Heart left ventricle (tissue), 13 donors: ENCODE results near the gene PNMT.

Experiments used
- CTCF ChIP-seq, 12 donors: fragments of 200-600 bp; sonication (generic) in 4 of 12; IDR thresholded peaks; one replicate each; pipeline versions ENCODE4 v1.5.0 to v1.8.0; 2018 to 2022; ENCODE audit warnings: antibody characterized with exemption in 12 of 12, mild to moderate bottlenecking in 5 of 12
- POLR2A ChIP-seq, 2 donors: fragments of 450-650 bp; IDR thresholded peaks; one replicate each; pipeline ENCODE4 v1.6.1; 2017; ENCODE audit warnings: antibody characterized with exemption in 2 of 2, mild to moderate bottlenecking in 2 of 2, moderate library complexity in 2 of 2
- donor health status: ischemic (EF 13 %, LVEDD 7.1; RV severe dilation, severe dysfunction).
- donor health status: DM: no; HTN: yes; CAD: no.
- donor health status: DM: no; HTN: no; CAD: no.
- donor health status: ischemic (EF 25% LVEDD 6.9; RV normal size, moderate dysfunction).
- donor health status: ischemic (EF 25% LVEDD 5.7; RV mildly dilated, moderate dysfunction).
- donor health status: ischemic (EF 35%, LVEDD 5.7; RV mildly dilated, moderate dysfunction).
- donor health status: nonischemic (EF 11% LVEDD 7.7; RV severe dilation, severe dysfunction).
- donor health status: DM: yes; HTN: yes; CAD: no.
- donor health status: PGD.
- donor health status: ischemic (EF 29% LVEDD 5.4; RV normal size, mild dysfunction).
- donor health status: nonischemic (EF 23%, LVEDD 6.1; RV moderate dilation, normal function).

GRCh38 chr17:39650121-39650579 is 18.1 kb upstream of the PNMT start:
- no peak for TF ChIP-seq CTCF (IDR thresholded peaks at IDR 0.05)
- no peak for TF ChIP-seq POLR2A (IDR thresholded peaks at IDR 0.05)
